NCI-H1930 (cell line): ENCODE data around the gene IL17RA.
"Not testable (repeated sequence)": the region's sequence is repeated elsewhere in the genome, so short reads cannot be mapped to it uniquely, and the experiment has no call there.

Source experiments
- DNase-seq, 2 experiments: peaks; one replicate each; lab custom pipeline; 2025; lab: John Stamatoyannopoulos, UW

Gene IL17RA

GRCh38 chr22:17120711-17121232 is 36.0 kb downstream of the IL17RA start:
- no peak for DNase-seq

- peak; percentile 80 to 83 for DNase-seq
Observed at GRCh38 chr22:17121233-17122195, 36.7 kb downstream of the IL17RA start, which contains the start of gene TMEM121B. Gene TMEM121B, minus strand, starts transcription at chr22:17121360. Its CDS starts 233 bp downstream, at chr22:17121127.

DNA sequence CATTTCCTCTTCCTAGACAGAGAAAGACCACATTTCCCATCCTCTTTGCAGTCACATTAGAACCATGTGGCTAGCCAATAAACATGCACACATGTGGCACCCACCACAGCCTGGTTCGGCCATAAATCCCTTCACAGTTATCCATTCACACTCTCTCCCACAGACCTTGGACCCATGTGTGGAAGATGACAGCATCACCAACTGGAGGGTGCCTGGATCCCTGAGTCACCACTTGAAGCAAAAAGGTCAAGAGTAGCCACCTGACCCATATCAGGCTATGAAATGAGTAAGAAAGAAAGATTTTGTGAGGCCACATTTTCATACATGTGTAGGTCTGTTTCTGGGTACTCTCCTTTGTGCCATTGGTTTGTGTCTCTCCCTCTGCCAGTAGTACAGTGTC is 45.4 kb downstream of the IL17RA start:
- no peak for DNase-seq

GRCh38 chr22:17131686-17132085 is 46.9 kb downstream of the IL17RA start:
- DNase-seq = peak in 1 of 2 experiments; percentile 25

DNA sequence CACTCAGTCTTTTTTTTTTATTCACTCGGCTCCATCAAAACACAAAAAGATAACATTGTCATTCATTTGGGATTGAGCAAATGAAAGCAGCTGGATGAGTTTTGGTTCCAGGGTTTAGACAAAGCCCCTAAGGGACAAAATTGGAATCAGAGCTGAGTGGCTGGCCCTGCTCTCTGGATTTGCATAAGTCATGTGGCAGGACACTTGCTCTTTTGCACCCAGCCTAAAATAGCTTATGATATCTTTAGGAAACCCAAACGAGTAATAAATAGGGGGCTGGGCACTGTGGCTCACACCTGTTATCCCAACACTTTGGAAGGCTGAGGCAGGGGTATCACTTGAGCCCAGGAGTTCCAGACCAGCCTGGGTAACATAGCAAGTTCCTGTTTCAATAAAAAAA is 47.3 kb downstream of the IL17RA start:
- DNase-seq = no peak

- no peak for DNase-seq
Observed at GRCh38 chr22:17133137-17133536, 48.3 kb downstream of the IL17RA start.

DNA sequence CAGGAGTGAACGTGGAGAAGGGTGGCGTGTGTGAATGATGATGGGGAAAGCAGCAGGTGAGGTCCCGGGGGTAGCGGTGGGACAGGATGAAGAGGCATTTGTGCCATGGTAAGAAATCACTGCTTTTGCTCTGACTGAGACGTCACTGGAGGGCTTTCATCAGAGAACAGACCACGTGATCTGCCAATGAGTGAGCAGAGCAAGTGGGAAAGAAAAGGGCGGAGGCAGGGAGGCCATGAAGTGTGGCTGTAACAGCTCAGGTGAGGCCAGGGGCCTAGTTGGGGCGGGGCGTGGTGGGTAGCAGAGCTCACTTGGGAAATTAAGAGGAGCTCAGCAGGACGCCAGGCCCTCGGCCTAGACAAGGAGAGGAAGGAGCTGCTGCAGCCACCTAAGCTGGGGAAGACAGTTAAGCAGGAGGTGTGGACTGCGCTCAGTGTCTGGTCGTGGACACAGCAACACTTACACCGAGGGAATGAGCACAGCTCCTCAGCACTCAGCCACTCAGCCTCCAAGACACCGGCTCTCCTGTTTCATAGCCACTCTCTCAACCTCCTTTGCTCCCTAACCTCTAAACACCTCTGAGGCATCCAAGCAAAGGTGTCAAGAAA is 50.5 kb downstream of the IL17RA start:
- no peak for DNase-seq

DNA sequence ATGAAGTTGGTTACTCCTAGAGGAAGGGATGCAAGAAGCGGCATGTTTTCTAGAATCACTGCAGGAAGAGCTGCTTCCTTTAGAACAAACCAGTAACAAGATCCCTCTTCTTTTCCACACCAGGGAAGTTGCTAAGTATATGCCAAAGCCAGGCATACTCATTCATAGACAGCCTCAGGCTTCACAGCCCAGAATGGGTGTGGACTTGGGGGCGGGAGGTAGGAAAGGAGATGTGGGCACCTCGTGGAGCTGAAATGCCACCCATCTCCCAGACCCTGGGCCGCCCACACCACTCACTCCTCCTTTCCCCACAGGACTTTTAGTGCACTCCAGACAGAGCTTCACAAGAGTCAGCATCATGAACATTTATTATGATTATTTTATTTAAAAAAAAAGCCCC is 52.4 kb downstream of the IL17RA start:
- DNase-seq = no peak

GRCh38 chr22:17137861-17138425 is 53.1 kb downstream of the IL17RA start:
- DNase-seq = no peak

DNA sequence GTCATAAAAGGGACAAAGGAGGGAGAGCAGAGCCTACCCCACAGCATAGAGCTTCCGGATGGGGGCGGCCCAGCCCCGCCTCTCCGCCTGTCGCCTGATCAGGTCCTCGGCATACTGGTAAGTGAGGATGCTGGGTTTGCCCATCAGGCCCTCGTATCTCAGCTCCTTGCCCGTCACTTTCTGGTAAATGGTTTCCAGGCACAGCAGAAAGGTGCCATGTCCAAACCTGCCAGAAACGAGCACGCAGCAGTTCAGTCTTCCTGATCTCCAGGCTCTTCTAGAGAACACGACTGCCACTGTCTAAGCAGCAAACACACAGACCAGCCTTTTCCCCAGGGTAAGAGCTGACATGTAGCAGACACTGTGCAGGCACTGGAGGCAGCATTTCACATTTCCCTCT is 53.7 kb downstream of the IL17RA start:
- no peak for DNase-seq

- DNase-seq = no peak
Observed at GRCh38 chr22:17140022-17140421, 55.2 kb downstream of the IL17RA start.

DNA sequence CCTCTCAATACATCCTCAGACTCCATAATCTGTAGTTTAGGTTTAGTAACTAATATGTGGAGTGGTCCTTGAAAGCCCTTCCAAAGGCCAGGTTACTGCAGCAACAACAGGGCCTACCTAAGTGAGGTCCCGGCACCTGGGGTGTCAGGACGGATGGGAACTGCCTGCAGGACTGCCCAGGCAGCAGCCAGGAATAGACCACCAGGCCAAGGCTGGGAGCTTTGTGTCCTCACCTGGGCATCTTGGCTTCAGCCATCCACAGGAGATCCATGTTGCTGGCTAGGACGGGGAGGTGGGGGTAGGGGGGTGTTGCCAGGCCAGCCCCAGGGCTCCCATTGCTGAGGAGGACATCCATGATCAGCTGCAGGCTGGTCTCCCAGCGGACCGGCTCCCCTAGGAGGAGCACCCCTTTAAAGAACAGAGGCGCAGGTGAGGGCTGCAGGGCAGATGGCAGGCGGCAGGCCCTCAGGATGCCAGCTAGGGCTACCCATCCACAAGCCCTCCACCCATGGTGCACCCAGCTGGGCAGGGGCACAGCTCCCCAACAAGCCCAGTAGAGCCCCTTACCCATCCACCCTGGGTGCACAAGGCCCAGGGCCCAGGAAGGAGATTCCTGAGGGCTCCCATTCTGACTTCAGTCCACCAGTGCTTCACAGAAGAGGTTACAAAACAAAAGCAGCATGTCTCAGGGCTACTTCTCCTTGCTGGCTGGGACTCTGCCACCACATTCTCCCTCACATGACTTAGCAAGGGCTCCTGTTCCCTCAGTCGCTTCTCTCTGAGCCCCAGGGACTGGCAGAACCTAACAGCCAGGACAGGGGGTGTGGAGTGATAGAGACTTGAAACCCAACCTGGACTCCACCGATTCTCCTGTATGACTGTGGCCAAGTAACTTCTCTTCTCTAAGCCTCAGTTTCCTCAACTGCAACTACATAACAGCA is 56.3 kb downstream of the IL17RA start:
- no peak for DNase-seq

GRCh38 chr22:17143101-17143500 is 58.3 kb downstream of the IL17RA start:
- no peak for DNase-seq

DNA sequence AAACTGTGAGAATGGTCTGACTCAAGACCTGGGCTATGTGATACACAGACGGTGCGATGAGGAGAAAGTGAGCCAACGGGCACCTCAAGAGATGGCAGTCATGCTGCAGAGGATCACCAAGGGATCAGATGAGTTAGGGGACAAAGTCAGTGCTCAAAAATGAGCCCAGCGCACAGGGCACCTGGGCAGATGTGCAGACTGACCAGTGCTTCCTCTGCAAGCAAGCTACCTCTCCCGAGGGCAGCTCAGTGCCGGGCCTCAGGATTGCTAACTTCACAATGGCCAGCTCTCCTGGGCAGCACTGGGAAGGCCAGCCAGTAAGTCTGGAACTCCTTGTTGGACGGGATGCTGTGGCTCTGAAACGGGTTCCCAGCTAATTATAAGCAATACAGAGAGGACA is 59.0 kb downstream of the IL17RA start:
- DNase-seq = no peak

DNA sequence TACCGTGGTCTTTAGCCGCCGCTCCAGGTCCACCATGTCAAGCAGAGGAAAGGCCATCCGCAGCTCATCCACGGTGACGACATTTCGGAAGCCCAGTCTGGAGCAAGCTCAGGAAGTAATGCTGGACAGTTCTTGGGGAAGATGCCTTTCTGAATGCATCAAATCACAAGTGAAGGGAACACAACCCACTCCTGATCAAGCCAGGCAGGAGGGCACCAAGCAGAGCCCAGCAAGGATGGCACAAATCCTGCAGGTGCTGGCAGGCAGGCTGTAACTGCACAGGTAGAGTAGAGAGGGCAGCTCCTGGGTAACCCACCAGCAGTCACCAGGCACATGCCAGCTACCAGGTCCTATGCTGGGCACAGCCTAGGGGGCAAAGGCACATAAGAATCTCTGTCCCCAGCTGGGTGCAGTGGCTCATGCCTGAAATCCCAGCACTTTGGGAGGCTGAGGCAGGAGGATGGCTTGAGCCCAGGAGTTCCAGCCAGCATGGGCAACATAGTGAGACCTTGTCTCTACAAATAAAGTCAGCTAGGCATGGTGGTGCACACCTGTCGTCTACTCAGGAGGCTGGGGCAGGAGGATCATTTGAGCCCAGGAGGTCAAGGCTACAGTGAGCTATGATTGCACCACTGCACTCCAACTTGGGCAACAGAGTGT is 60.4 kb downstream of the IL17RA start:
- no peak for DNase-seq

- not testable (repeated sequence) for DNase-seq
Observed at GRCh38 chr22:17147458-17147857, 62.7 kb downstream of the IL17RA start.

DNA sequence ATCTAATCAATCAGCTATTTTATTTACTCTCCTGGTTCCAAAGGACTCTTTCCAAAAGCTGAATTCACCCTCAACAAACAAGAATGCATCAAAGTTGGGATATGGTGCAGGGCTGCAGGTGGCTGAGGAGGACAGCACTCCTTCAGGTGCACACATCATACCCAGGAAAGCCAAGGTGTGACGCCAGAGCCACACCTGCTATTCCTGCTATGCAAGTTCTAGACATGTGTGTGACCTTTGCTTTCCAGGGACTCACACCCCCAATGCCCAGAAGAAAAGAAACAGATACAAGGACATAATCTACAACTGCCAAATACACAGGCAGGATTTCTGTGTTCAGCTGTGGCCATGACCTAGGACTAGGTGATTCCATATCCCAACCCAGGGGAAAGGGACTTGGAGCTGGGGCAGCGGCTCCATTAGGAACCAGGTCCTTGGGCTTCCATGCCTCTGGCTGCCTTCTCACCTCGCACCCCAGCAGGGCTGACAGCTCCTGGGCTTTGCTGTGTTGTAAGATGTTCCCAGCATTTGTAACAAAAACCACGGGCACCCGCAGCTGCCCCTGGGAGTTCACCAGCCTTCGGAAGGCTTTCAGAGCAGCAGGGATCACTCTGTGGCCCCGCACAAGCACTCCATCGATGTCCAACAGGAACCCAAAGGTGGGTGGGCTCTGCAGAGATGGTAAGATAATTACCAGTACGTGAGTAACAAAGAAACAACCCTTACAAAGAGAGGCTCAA is 64.4 kb downstream of the IL17RA start:
- no peak for DNase-seq

DNA sequence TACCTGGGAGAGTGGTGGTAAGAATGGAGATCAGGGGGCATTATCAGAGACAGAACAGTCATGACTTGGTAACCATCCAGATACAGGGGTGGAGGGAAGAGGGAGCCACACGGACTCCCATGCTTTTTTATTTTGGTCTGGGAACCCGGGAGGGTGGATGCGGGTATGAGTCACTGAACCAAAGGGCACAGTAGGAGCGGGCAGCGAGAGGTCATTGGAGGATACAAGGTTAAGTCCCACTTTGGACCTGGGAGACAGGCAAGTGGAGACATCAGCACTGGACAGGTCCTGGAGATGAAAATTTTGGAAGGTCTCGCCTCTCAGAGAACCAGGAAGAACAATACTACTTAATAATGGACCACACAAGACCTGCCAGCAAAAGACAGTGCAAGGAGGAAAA is 67.5 kb downstream of the IL17RA start:
- DNase-seq = no peak

DNA sequence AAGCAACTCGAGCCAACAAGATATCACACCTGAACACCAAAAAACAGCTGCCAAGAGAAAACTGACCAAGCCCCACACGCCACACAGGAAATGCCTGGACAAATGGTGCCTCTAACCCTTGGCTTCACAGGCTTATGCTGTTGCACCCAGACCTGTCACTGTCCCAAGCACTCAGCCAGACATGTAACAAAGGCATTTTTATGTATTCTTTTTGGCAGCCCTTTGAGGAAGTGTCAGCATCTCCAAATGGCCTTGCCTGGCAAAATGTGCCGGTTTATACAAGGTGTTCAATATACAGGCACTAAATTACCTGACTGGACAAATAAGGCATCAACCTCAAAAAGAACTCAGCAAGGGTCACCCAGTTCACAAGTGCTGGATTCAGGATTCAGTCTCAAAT is 68.2 kb downstream of the IL17RA start:
- no peak for DNase-seq

GRCh38 chr22:17155941-17156340 is 71.1 kb downstream of the IL17RA start:
- no peak for DNase-seq
